Keratinocyte (primary cell): ENCODE results near the gene GALNT6. TPM values are rescaled to one million over a fixed set of nuclear protein-coding genes. Genes with fewer than 3 reads are reported as not detected.

Source experiments
- DNase-seq: peaks from one replicate; pipeline ENCODE4 v3.0.0-alpha.2; 2011; ENCODE audit warnings: low read depth, missing footprints, low spot score
- FAIRE-seq: peaks from 2 replicates; lab custom pipeline; 2011; peaks lifted over from hg19 to GRCh38; lab: Jason Lieb, UNC
- H2AFZ ChIP-seq: 2 replicates; pipeline ENCODE4 v1.6.0; 2012; ENCODE audit warnings: low read length, control low read depth, inconsistent platforms; ENCODE audit not compliant: control insufficient read depth
- H3K27ac ChIP-seq: 2 replicates; pipeline ENCODE4 v1.5.1; 2011; ENCODE audit warnings: low read length; ENCODE audit not compliant: control insufficient read depth, insufficient read depth
- H3K27me3 ChIP-seq: 3 replicates; pipeline ENCODE4 v1.6.0; 2011; ENCODE audit warnings: low read length; ENCODE audit not compliant: control insufficient read depth, insufficient read depth; ENCODE audit errors: extremely low read depth
- H3K36me3 ChIP-seq, 2 experiments: 2 replicates in 1 of 2; 3 replicates in 1 of 2; pipeline ENCODE4 v1.5.1; 2011; ENCODE audit warnings: low read length in 2 of 2, mild to moderate bottlenecking in 1 of 2; ENCODE audit not compliant: control insufficient read depth in 2 of 2, insufficient read depth in 2 of 2; ENCODE audit errors: extremely low read depth in 1 of 2
- H3K4me1 ChIP-seq: 3 replicates; pipeline ENCODE4 v1.5.1; 2011; ENCODE audit warnings: low read length; ENCODE audit not compliant: control insufficient read depth, insufficient read depth; ENCODE audit errors: extremely low read depth
- H3K4me2 ChIP-seq: 3 replicates; pipeline ENCODE4 v1.6.0; 2011; ENCODE audit warnings: low read depth, low read length; ENCODE audit not compliant: control insufficient read depth, insufficient read depth; ENCODE audit errors: extremely low read depth
- H3K4me3 ChIP-seq, 3 experiments: fragments of 200-600 bp in 1 of 3; sonication (generic) in 1 of 3; 2 replicates in 2 of 3; 3 replicates in 1 of 3; pipeline ENCODE4 v1.5.1; 2011 to 2016; ENCODE audit warnings: low read length in 3 of 3, mild to moderate bottlenecking in 3 of 3, control low read depth in 2 of 3, inconsistent platforms in 1 of 3, low read depth in 1 of 3, mixed read lengths in 1 of 3, mixed run types in 1 of 3, moderate library complexity in 1 of 3; ENCODE audit not compliant: control insufficient read depth in 2 of 3, insufficient read depth in 2 of 3; ENCODE audit errors: extremely low read depth in 1 of 3
- H3K79me2 ChIP-seq: 2 replicates; pipeline ENCODE4 v1.6.0; 2012; ENCODE audit warnings: low read length; ENCODE audit not compliant: control insufficient read depth, insufficient read depth
- H3K9ac ChIP-seq: 3 replicates; pipeline ENCODE4 v1.6.0; 2011; ENCODE audit warnings: low read length; ENCODE audit not compliant: control insufficient read depth, insufficient read depth; ENCODE audit errors: extremely low read depth
- H3K9me1 ChIP-seq: 3 replicates; pipeline ENCODE4 v1.6.0; 2011; ENCODE audit warnings: low read length; ENCODE audit not compliant: control insufficient read depth, insufficient read depth; ENCODE audit errors: extremely low read depth
- H3K9me3 ChIP-seq: 2 replicates; pipeline ENCODE4 v1.5.1; 2012; ENCODE audit warnings: low read depth, low read length; ENCODE audit not compliant: control insufficient read depth
- H4K20me1 ChIP-seq: 3 replicates; pipeline ENCODE4 v1.6.0; 2011; ENCODE audit warnings: low read length; ENCODE audit not compliant: control insufficient read depth, insufficient read depth; ENCODE audit errors: extremely low read depth
- CTCF ChIP-seq, 3 experiments: IDR thresholded peaks in 1 of 3; conservative IDR thresholded peaks in 1 of 3; optimal IDR thresholded peaks in 1 of 3; 2 replicates in 2 of 3; 3 replicates in 1 of 3; pipeline versions ENCODE3 to v1.5.1; 2011; ENCODE audit warnings: low read length in 3 of 3, mild to moderate bottlenecking in 3 of 3, moderate library complexity in 2 of 3, control low read depth in 1 of 3, inconsistent platforms in 1 of 3; ENCODE audit not compliant: insufficient read depth in 2 of 3; ENCODE audit errors: extremely low read depth in 1 of 3
- EZH2 ChIP-seq: IDR thresholded peaks from one replicate; pipeline ENCODE4 v1.6.1; 2012; ENCODE audit warnings: inconsistent platforms, mild to moderate bottlenecking, low read length, moderate library complexity
- dilution Hi-C: fragments of 300-500 bp; cut with MboI; formaldehyde crosslinking; loops from one replicate; pipeline ENCODE4 v1.7.0; 2020; ENCODE audit warnings: low sequenced_read_pairs; ENCODE audit not compliant: extremely low pct_ligation_motif_present
- polyA plus RNA-seq, 5 experiments: library from polyadenylated mRNA; depleted of rRNA in 3 of 5; stranded (reverse) in 3 of 5; stranded (forward) in 1 of 5; unstranded in 1 of 5; fragments of >200 nt; gene quantifications; 1 replicate in 1 of 5; 2 replicates in 3 of 5; 3 replicates in 1 of 5; pipeline versions ENCODE4 v1.2.1 to v1.2.3, GENCODE V29; 2011 to 2012; ENCODE audit warnings: missing spikeins in 2 of 5, low read depth in 1 of 5, low replicate concordance in 1 of 5

GALNT6 gene
- polyA plus RNA-seq, 1 donor (not counting 4 experiments of a cell fraction or from before 2014, with no cell fraction given) = 42.7 TPM

DNA sequence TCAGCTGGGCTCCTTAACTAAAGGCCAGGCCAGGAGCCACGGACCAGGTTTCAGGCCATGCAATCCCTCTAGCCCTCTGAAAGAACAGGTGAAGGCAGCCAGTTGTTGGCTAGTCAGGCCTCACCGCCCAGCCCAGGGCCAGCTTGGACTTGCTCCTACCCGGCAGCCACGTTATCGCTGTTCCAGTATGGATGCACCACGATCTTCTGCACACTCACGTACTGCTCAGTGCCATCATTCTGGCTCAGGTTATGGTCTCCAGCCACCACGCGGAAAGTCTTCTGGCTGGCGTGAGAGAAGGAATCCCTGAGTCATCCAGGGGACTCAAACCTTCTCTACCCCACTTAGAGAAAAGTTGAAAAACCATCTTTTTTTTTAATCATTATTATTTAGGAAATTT, 48.8 kb downstream of the GALNT6 start:
- Histone ChIP-seq H3K36me3 (no peaks in the 10 kb centered on the region), H3K27ac (no peak overlapping the region), H3K9me1 (no peaks in the 10 kb centered on the region), H3K9me3 (no peaks in the 10 kb centered on the region), H2AFZ (peak overlapping the region; percentile 81), H3K27me3 (no peaks in the 10 kb centered on the region), H3K4me3 (no peak overlapping the region), H4K20me1 (no peaks in the 10 kb centered on the region), H3K79me2 (no peaks in the 10 kb centered on the region), H3K9ac (no peak overlapping the region), H3K4me2 (peak overlapping the region; percentile 16), H3K4me1 (peaks cover 9% of the 10 kb centered on the region)
- dilution Hi-C loops = no loop called here
- DNase-seq (no peak), FAIRE-seq (no peak)
- TF ChIP-seq CTCF (optimal IDR thresholded peaks at IDR 0.05 in 1 of 3, IDR thresholded peaks at IDR 0.05 in 1 of 3, conservative IDR thresholded peaks at IDR 0.05 in 1 of 3; ENCODE audit: extremely low read depth in 1 of 3, insufficient read depth in 2 of 3, low read length in 3 of 3) = no peak
- TF ChIP-seq EZH2 = no peak

GRCh38 chr12:51341251-51342007, 49.8 kb downstream of the GALNT6 start:
- DNase-seq (peak; percentile 21), FAIRE-seq (peak; percentile 26)
- H3K36me3 ChIP-seq = no peaks in the 10 kb centered on the region
- H3K4me3 ChIP-seq = peak overlapping the region in 1 of 3 experiments; percentile 13
- H3K27me3 ChIP-seq = no peaks in the 10 kb centered on the region
- no peaks in the 10 kb centered on the region for H3K79me2 ChIP-seq
- no peak overlapping the region for H3K27ac ChIP-seq
- H4K20me1 ChIP-seq = no peaks in the 10 kb centered on the region
- peak overlapping the region; percentile 69 for H3K4me2 ChIP-seq
- H2AFZ ChIP-seq = peak overlapping the region; percentile 90
- no peaks in the 10 kb centered on the region for H3K9me3 ChIP-seq
- H3K9ac ChIP-seq = peak overlapping the region; percentile 28
- dilution Hi-C loops = no loop called here
- H3K4me1 ChIP-seq = peaks cover 9% of the 10 kb centered on the region
- peak; percentile 86 to 100 (median 94) for TF ChIP-seq CTCF (optimal IDR thresholded peaks at IDR 0.05 in 1 of 3, IDR thresholded peaks at IDR 0.05 in 1 of 3, conservative IDR thresholded peaks at IDR 0.05 in 1 of 3; ENCODE audit: extremely low read depth in 1 of 3, insufficient read depth in 2 of 3, low read length in 3 of 3)
- TF ChIP-seq EZH2 = no peak
- H3K9me1 ChIP-seq = no peaks in the 10 kb centered on the region
